Stomach (tissue), 4 donors: Measurements from ENCODE around the gene SH3D21.

ENCODE experiments used
- CTCF ChIP-seq, 7 experiments: fragments of 450-650 bp in 4 of 7; fragments of 200-600 bp in 3 of 7; sonication (generic) in 3 of 7; IDR thresholded peaks; one replicate each; pipeline ENCODE4 v1.5.1; 2016 to 2019; ENCODE audit warnings: antibody characterized with exemption in 7 of 7, control low read depth in 2 of 7, mild to moderate bottlenecking in 1 of 7
- EP300 ChIP-seq: sonication (generic); formaldehyde crosslinking; IDR thresholded peaks from one replicate; pipeline ENCODE4 v1.6.1; 2017; ENCODE audit warnings: antibody characterized with exemption

GRCh38 chr1:36359383-36359782 lies 53.2 kb downstream of the SH3D21 start:
- TF ChIP-seq CTCF (IDR thresholded peaks at IDR 0.05) (no peak), EP300 (no peak)
